Activated CD4-positive, CD25-positive, alpha-beta regulatory T cell treated with anti-CD3 and anti-CD28 coated beads, Interleukin-2, amount 50 U/mL, for 16 hours (primary cell): ENCODE data around the gene HTR2B.
"Not testable (repeated sequence)": the region's sequence is repeated elsewhere in the genome, so short reads cannot be mapped to it uniquely, and the experiment has no call there.

Experiments
- DNase-seq: peaks from one replicate; pipeline ENCODE4 v3.0.0-alpha.2; 2020; ENCODE audit warnings: low read depth, low spot score

HTR2B gene

GRCh38 chr2:231093933-231094332 lies 30.9 kb downstream of the HTR2B start:
- DNase-seq, result no peak

- DNase-seq, result no peak
Observed at GRCh38 chr2:231088754-231089153, 36.1 kb downstream of the HTR2B start.

DNA sequence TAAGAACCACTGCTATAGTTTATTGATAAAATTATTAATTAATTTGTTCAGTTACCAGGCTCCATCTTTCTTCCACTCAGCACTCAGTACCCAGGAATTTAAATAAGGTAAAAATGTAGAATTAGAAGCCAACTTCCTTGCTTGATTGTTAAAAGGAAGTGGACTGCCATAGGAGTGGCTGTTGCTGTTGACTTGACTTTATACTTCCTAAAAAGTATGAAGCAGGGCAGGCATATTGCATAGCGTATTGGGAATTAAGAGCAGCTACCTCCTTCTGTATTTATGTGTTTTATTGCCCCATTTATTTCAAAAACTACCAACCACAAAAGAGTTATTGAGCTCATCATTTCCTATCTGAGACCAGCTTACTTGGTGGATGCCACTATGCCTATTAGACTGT lies 40.3 kb downstream of the HTR2B start:
- no peak for DNase-seq

DNA sequence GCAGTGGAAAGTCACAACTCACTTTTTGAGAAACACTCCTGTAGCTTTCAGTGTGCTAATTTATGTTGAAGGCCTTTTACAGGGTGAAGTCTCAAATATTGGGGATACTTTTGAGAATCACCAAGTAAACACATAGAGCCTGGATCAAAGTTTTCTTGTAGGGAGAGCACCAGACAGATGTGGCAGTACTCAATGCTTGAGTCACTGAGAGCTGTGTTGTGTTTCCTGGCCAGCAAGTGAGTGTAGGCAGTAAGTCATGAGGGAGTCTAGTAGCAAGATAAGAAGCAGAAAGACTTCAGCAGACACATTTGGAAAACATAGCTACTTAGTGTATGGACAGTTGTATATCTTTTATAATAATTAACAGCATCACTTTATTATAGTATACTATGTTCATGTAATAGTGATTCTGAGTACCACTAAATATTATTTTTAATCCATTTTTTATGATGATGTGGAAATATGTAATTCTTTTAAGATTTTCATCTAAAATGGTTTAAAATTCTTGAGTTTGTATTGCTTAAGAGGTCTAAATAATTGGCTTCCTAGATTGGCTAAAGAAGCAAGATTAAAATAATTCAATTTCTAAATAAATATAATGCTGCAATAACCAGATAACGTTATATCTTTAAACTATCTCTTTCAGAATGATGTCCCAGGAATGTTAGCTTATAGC lies 55.3 kb downstream of the HTR2B start:
- DNase-seq, result no peak

DNA sequence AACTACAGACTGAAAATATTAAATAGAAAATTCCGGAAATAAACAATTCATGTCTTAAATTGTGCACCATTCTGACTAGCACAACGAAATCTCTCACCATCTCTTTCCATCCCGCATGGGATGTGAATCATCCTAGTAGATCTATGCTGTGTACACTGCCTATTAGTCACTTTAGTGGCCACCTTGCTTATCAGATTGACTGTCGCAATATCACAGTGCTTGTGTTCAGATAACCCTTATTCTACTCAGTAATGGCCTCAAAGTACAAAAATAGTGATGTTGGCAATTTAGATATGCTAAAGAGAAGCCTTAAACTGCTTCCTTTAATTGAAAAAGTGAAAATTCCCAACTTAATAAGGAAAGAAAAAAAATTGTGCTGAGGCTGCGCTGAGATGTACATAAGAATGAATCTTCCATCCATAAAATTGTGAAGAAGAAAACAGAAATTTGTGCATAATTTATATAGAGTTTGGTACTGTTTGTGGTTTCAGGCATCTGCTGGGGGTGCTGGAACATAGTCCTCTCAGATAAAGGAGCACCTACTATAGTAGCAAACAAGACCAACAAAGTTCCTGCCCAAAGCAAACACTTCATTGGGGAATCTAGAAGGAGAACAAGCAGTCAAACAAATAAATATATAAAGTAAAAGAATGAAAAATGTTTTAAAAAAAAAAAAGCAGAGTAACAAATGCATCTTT lies 56.2 kb downstream of the HTR2B start:
- no peak for DNase-seq

GRCh38 chr2:231067531-231067930 lies 57.3 kb downstream of the HTR2B start:
- not testable (repeated sequence) for DNase-seq

- DNase-seq, result no peak
Observed at GRCh38 chr2:231065966-231066365, 58.9 kb downstream of the HTR2B start.

- DNase-seq, result no peak
Observed at GRCh38 chr2:231063347-231063746, 61.5 kb downstream of the HTR2B start.

DNA sequence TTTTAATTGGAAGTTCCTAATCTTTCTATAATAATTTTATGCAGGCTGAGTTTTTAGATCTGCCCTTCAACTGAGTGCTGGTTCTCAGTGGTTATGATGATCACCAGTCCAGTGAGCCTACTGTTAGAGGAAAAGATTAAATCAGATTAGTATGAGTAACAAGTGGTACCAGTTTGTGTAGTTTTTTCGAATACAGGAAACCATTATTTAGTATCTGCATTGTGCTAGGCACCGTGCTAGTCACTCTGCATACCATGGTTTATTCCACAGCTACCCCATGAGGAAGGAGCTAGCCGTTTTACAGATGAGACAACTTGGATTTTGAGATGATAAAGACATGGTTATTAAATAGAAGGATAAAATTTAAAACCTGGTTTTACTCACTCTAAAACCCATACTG lies 62.1 kb downstream of the HTR2B start:
- DNase-seq, result no peak

- no peak for DNase-seq
Observed at GRCh38 chr2:231059756-231060155, 65.1 kb downstream of the HTR2B start.

- DNase-seq, result no peak
Observed at GRCh38 chr2:231058761-231059550, 65.9 kb downstream of the HTR2B start.
